Fibroblast of mammary gland (primary cell): ENCODE data around the gene OSBPL10.

Source experiments
- DNase-seq: peaks from one replicate; pipeline ENCODE4 v3.0.0-alpha.2; 2010; ENCODE audit warnings: low read depth
- H3K4me3 ChIP-seq: 2 replicates; pipeline ENCODE4 v1.5.1; 2011; ENCODE audit warnings: low read depth, mild to moderate bottlenecking, low read length, moderate library complexity; ENCODE audit not compliant: control insufficient read depth
- CTCF ChIP-seq: conservative IDR thresholded peaks from 2 replicates; pipeline ENCODE4 v1.5.1; 2011; ENCODE audit warnings: low read depth, low read length, inconsistent platforms; ENCODE audit not compliant: control insufficient read depth, insufficient read depth

The OSBPL10 gene

GRCh38 chr3:31707286-31707685, 273.8 kb downstream of the OSBPL10 start:
- TF ChIP-seq CTCF = no peak
- no peak overlapping the region for H3K4me3 ChIP-seq
- DNase-seq = no peak

- DNase-seq = no peak
- no peak overlapping the region for H3K4me3 ChIP-seq
- no peak for TF ChIP-seq CTCF
Observed at GRCh38 chr3:31705736-31706135, 275.3 kb downstream of the OSBPL10 start.

- H3K4me3 ChIP-seq = no peak overlapping the region
- TF ChIP-seq CTCF = no peak
- peak; percentile 76 for DNase-seq
Observed at GRCh38 chr3:31704591-31705179, 276.4 kb downstream of the OSBPL10 start.

GRCh38 chr3:31704156-31704555, 276.9 kb downstream of the OSBPL10 start:
- DNase-seq = no peak
- TF ChIP-seq CTCF = no peak
- no peak overlapping the region for H3K4me3 ChIP-seq

GRCh38 chr3:31701286-31701685, 279.8 kb downstream of the OSBPL10 start:
- DNase-seq = no peak
- no peak for TF ChIP-seq CTCF

GRCh38 chr3:31699309-31699953, 281.6 kb downstream of the OSBPL10 start:
- TF ChIP-seq CTCF = no peak
- H3K4me3 ChIP-seq = no peak overlapping the region
- peak; percentile 54 for DNase-seq

More at GRCh38 chr3:31701286-31701685, 279.8 kb downstream of the OSBPL10 start:
- no peak overlapping the region for H3K4me3 ChIP-seq
